ENCODE results near the gene PLCB1.

DNA sequence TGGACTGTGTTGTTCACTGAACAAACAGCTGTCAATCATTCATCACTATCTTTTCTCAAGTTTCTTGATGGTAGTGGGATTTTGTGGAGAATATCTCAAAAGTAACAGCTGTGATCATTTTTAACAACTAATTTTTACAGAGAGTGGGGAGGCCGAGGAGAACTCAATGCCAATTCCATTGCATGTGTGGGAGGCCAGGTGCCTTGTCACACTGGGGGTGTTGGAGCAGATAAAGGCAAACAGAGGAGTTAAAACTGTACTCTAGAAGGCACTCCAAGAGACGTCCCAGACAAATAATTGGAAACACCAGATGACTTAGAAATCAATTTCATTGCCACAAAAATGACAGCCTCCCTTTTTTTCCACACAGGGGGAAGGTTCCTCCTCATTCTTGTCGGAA is 669.6 kb downstream of the PLCB1 start:
- no peak for TF ChIP-seq POLR2A (IDR thresholded peaks at IDR 0.05)
- TF ChIP-seq, protein P1, sequence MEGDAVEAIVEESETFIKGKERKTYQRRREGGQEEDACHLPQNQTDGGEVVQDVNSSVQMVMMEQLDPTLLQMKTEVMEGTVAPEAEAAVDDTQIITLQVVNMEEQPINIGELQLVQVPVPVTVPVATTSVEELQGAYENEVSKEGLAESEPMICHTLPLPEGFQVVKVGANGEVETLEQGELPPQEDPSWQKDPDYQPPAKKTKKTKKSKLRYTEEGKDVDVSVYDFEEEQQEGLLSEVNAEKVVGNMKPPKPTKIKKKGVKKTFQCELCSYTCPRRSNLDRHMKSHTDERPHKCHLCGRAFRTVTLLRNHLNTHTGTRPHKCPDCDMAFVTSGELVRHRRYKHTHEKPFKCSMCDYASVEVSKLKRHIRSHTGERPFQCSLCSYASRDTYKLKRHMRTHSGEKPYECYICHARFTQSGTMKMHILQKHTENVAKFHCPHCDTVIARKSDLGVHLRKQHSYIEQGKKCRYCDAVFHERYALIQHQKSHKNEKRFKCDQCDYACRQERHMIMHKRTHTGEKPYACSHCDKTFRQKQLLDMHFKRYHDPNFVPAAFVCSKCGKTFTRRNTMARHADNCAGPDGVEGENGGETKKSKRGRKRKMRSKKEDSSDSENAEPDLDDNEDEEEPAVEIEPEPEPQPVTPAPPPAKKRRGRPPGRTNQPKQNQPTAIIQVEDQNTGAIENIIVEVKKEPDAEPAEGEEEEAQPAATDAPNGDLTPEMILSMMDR (IDR thresholded peaks at IDR 0.05): no peak

All from uterus (tissue), 2 donors.